GM21529 (cell line): Measurements from ENCODE around the gene FCHO1.
"Not testable (repeated sequence)": the region's sequence is repeated elsewhere in the genome, so short reads cannot be mapped to it uniquely, and the experiment has no call there.

Experiments
- ATAC-seq: cut with Tn5 transposase; IDR thresholded peaks from one replicate; pipeline ENCODE4 v1.9.1; 2021; ENCODE audit not compliant: unreplicated experiment

The FCHO1 gene

DNA sequence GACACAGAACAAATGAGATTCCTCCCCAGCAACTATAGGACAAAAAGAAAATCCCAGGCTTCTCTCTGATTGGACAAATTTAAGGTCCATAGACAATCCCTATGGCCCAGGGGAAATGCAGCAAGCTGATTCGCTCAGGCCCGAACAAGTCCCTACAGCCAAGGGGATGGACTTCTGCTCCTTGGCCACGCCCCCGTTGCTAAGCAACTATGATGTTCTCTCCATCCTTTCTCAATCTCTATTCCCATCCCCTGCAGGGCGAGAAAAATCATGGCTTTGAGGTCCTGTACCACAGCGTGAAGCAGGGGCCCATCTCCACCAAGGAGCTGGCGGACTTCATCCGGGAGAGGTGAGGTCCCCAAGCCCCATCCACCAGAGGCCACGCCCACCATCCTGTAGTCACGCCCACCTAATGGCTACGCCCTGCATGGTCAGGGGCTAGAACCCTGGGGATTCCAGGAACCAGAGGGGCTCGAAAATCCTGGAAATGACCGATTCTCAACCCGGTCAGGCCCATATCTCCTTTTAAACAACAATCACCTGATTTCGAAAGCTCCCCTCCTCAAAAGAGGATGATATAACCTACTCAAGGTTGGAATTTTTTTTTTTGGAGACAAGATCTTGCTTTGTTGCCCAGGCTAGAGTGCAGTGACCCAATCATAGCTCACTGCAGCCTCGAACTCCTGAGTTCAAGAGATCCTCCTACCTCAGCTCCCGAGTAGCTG lies 11.4 kb downstream of the FCHO1 start:
- ATAC-seq, result no peak

DNA sequence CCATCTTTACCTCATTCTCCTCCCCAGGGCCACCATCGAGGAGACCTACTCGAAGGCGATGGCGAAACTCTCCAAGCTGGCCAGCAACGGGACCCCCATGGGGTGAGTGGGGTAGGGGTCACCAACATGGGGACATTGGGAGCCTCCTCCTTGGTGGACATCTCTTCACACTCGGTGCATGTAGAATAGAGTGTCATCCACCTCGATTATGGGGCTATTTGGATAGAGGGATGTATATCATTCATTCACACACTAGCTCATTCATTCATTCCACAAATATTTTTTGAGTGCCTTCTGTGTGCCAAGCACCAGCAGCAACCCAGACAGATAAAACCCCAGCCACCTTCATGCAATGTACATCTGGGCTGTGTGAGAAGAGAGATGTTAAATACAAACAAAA lies 13.1 kb downstream of the FCHO1 start:
- no peak for ATAC-seq

DNA sequence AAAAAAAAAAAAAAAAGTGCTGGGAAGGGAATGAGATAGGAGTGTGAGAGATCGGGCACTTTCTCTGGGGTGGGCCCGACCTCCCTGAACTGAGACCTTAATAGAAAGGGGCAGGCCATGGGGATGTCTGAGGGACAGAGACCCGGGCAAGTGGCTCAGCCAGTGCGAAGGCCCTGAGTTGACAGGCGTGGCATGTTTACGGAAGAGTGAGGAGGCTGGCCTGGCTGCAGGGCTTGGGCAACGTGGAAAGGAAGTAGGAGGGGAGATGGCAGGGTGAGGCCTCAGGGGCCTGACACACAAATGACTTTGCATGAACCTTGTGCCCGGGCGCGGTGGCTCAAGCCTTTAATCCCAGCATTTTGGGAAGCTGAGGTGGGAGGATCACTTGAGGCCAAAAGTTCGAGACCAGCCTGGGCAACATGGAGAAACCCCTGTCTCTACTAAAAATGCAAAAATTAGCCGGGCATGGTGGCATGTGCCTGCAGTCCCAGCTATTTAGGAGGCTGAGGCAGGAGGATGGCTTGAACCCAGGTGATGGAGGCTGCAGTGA lies 13.9 kb downstream of the FCHO1 start:
- no peak for ATAC-seq

DNA sequence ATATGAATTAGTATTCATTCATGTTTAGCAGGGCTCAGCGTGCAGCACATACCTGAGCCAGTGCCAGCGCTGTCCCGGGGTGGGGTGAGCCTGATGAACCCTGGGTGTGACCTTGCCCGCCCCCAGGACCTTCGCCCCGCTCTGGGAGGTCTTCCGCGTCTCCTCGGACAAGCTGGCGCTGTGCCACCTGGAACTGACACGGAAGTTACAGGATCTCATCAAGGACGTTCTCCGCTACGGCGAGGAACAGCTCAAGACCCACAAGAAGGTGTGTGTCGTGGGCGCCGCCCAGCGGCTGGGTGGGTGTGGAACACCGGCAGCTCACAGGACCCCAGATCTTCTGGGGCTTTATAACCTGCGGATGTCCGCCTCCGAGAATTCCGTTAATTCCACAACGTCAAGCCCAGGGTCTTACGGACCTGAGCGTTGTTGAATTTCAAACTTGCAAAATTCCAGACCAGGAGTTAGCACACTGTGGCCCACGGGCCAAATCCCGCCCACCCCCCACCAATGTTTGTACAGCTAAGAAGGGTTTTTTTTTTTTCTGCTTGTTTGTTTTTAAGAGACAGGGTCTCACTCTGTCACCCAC lies 15.4 kb downstream of the FCHO1 start:
- ATAC-seq, result no peak

DNA sequence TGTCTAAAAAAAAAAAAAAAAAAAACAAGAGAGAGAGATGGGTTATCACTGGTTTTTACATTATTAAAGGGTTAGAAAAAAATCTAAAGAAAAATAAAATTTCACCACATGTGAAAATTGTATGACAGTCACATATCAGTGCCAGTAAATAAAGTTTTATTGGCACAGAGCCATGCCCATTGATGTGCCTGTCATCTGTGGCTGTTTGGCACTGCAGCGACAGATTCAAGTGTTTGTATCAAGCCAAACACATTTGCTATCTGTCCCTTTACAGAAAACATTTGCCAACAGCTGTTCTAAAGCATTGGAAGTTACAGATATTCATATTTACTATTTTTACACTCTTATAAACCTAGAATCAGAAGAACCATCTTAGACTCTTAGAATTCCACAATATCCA lies 16.3 kb downstream of the FCHO1 start:
- ATAC-seq, result no peak

DNA sequence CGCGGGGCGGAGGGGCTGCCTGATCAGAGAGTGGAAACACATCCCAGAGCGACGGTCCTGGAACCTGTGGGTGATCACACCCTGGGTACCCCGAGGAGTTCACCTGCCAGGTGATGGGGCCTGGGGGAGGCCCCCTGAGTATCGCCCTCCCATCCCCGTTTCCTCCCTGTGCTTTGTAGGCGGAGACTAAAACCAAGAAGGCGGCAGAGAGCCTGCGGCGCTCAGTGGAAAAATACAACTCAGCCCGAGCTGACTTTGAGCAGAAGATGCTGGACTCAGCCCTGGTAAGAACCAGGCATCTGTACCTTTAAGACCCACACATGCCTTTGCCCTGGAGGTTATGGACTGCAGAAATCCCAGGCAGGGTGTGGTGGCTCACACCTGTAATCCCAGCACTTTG lies 19.3 kb downstream of the FCHO1 start:
- no peak for ATAC-seq

DNA sequence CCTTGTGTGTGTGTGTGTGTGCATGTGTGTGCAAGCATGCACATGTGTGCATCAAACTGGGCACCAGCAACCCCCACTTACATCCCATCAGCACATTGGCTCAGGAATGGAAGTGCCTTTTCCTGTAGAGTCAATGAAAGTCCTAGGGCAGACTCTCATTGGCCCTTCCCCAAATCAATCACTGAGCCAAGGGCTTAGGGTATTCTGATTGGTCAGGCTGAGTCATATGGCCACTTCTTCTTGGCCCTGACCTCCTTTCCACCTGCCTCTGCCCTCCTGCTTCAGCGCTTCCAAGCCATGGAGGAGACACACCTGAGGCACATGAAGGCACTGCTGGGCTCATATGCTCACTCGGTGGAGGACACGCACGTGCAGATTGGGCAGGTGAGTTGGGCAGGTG lies 20.9 kb downstream of the FCHO1 start:
- ATAC-seq, result no peak

DNA sequence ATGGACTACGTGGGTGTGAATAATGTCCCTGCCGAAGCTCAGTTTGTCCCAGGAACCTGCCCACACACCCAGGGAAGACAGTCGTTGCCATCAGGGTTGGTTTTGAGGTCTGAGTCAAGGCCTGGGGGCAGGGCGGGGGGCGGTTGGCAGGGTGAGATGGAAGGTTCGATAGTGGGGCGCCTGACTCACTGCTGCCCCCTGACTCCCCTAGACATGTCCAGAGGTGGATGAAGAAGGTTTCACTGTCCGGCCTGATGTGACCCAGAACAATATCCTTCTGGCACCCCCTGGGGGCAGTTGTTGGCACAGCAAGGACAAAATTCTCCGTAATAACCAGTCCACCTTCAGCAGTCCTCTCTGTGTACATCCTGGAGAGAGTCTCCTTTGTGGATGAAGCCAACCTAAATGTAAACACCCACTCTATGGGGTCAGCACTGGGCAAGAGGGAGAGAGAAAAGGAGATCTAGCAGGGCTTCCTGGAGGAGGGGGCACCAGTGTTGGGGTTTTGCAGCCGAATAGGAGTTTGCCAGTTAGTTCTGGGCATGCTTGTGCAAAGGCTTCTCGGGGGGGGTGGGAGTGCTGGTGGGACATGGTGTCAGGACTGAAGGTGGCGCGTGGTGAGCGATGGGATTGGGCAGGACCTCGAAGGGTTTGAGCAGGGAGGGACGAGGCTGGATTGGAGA lies 24.1 kb downstream of the FCHO1 start:
- no peak for ATAC-seq

DNA sequence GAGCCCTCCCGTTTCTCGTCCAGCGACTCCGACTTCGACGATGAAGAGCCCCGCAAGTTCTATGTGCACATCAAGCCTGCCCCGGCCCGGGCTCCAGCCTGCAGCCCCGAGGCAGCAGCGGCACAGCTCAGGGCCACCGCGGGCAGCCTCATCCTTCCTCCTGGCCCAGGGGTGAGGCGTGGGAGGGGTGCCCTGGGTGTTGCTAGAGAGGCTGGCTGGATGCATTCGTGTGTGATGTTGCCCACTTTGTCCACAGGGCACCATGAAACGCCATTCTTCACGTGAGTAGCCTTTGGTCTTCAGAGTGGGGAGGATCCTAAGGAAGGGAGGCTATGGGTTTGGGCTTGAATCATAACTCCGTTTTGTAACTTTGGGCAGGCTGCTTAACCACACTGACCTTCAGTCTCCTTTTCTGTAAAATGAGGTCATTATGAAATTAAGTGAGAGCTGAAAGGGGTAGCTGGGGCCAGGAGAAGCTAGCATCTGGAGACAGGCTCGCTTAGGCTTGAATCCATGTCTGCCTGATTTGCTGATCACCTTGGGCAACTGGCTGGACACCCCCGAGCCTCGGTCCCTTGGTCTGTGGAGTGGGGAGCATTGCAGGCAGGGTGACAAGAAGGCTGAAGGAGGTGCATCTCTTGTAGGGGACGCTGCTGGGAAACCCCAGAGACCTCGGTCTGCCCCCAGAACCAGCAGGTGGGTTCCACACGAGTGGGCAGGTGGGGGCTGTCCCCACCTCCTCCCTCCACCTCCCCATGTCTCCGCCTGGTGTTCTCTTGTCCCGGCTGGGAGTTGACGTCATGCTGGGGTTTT lies 24.9 kb downstream of the FCHO1 start:
- peak; percentile 61 for ATAC-seq

DNA sequence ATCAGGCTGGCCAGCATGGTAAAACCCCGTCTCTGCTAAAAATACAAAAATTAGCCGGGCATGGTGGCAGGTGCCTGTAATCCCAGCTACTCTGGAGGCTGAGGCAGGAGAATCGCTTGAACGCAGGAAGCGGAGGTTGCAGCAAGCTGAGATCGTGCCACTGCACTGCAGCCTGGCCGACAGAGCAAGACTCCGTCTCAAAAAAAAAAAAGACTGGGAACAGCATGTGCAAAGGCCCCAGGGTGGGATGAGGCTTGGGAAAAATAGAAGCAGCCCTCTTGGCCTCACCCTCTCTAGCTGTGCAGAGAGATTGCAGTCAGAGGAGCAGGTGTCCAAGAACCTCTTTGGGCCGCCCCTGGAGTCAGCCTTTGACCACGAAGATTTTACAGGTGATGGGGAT lies 26.6 kb downstream of the FCHO1 start:
- ATAC-seq, result not testable (repeated sequence)

DNA sequence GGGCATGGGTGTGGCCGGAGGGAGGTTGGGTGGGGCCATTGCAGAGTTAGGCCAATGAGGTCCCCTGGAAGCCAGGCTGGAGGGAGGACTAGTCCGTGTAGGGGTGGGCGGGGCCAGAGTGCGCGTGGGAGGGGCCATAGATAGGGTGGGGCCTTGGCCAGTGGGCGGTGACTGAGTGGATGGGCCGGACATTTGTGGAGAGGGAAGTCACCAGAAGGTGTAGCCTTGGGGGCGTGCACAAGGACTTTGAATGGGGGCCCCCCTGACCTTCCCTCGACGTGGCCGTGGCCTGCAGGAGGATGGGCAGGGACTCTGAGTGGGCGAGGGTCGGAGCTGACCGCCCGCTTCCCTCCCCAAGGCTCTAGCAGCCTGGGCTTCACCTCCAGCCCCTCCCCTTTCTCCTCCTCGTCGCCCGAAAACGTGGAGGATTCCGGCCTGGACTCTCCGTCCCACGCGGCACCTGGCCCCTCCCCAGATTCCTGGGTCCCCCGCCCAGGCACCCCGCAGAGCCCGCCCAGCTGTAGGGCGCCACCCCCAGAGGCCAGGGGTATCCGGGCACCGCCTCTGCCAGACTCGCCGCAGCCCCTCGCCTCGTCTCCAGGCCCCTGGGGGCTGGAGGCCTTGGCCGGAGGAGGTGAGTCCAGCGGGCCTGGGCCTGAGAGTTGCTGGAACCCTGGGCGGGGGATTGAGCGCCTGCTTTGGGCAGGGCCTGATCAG lies 27.1 kb downstream of the FCHO1 start:
- no peak for ATAC-seq

DNA sequence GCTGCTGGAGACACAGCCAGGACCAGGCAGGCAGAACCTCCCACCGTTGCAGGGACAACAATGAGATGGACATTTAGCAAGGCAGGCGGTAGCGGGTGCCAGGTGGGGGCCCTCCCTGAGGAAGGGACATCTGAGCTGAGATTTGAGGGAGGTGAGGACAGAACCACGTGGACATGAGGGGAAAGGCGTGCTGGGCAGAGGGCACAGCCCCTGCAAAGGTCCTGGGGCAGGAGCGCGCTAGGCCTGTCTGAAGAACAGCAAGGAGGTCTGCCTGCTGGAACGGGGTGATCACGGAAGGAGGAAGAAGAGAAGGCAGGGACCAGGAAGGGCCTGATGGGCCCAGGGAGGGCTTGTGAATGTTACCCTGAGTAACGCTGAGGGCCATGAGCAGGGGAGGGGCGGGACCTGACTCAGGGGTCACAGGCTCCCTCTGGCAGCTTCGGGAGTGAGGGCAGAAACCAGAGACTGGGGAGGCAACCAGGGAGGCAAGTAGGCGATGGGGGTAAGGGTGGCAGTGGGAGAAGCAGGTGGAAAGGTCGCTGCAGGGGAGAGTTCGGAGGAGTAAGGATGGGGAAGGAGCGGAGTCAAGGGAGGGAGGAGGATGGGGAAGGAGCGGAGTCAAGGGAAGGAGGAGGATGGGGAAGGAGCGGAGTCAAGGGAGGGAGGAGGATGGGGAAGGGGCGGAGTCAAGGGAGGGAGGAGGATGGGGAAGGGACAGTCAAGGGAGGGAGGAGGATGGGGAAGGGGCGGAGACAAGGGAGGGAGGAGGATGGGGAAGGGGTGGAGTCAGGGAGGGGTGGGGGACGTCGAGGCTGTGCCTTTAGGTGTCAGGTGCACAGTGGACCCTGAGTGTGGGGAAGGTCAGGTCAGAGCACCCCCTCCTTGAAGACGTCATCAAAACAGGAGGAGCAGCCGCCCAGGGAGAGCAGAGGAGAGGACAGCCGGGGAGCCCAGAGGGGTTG lies 28.0 kb downstream of the FCHO1 start:
- no peak for ATAC-seq

DNA sequence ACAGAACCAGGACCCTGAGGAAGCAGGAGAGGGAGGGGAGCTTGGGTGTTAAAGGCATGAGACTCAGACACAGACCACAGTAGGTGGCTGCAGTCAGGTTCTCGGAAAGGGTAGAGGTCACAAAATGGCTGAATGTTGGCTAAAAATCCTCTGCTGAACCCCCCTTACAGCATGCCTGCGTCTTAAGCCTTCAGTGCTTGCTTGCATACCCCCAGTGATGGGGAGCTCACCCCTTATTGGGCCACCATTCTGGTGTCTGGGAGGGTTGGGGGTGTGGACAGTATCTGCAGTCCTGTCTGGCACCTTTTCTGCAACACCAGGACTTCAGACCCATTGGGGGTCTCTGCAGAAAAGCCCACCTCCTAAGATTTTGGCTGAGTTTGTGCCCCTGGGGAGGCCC lies 29.5 kb downstream of the FCHO1 start:
- ATAC-seq, result no peak

DNA sequence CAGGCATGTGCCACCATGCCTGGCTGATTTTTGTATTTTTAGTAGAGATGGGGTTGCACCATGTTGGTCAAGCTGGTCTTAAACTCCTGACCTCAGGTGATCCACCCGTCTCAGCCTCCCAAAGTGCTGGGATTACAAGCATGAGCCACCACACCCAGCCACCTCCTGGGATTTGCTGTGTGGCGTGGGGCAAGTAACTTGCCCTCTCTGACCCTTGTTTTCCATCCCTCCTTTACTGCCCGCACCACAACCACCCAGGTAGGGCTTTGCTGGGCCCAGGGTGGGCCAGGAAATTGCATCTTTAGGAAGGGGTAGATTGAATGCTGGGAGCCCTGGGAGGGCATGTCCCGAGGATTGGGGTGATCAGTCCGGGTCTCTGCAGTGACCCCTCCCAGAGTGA lies 32.4 kb downstream of the FCHO1 start:
- ATAC-seq, result not testable (repeated sequence)

DNA sequence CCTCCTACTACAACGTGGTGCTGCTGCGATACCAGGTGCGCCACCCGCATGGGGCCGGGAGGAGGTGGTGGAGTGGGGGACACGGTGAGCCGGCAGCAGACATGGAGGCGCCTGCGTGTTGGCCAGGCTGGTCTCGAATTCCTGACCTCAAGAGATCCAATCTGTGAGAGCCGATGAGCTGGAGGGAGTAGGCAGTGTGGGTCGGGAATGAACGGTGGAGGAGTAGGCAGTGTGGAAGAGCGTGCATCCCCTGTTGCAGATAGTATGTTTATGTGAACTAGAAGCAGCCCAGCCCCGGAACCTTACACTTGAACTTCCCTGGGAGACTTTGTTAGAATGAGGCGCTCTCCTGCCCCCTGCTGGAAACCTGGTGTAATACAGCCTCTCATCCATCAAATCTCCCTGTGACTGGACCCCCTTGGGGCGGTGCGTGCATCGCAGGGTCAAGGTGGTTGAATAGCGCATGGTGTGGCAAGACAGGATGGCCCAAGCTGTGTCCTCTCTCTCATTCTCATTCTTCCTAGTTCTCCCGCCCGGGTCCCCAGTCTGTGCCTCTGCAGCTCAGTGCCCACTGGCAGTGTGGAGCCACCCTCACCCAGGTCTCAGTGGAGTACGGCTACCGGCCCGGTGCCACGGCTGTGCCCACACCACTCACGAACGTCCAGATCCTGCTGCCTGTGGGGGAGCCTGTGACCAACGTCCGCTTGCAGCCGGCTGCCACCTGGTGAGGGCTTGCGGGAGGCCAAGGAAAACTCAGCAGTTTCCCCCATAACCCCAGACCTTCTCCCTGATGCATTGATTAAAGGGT lies 33.1 kb downstream of the FCHO1 start:
- no peak for ATAC-seq

DNA sequence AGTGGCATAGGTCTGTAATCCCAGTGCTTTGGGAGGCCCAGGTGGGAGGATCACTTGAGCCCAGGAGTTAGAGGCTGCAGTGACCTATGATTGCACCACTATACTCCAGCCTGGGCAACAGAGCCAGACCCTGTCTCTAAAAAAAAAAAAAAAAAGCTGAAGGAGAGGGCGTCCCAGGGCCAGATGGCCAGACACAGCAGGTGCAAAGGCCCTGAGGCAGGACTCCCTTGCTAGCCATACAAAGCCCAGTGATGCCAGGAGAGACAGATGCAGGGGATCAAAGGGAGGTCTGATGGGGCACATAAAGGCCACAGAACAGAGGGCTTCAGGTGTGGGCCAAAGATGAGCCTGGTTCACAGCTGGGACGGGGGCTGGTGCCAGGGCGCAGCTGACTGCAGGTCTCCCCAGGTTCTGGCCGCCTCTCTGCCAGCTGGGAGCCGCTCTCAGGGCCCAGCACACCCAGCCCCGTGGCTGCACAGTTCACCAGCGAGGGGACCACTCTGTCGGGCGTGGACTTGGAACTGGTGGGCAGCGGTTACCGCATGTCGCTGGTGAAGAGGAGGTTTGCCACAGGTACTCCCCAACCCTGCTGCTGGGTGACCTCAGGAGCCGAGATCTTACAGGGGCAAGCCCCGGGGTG lies 36.1 kb downstream of the FCHO1 start:
- ATAC-seq, result no peak

DNA sequence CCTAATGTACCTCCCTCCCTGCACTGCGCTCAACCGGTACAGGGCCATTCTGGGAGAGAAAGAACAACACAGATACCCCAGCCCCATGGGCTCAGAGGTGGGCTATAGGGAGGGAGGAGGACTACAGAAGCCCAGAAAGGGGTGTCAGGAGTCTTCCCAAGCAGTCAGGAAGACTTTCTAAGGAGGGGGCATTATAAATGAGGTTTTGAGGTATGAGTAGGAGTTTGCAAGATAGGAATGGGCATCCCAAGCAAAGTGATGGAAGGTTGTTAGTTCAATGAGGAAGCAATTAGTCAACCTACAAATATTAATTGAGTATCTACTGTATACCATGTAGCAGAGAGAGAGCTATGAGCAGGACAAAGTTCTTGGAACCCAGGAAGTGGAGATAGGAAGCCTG lies 37.4 kb downstream of the FCHO1 start:
- no peak for ATAC-seq

DNA sequence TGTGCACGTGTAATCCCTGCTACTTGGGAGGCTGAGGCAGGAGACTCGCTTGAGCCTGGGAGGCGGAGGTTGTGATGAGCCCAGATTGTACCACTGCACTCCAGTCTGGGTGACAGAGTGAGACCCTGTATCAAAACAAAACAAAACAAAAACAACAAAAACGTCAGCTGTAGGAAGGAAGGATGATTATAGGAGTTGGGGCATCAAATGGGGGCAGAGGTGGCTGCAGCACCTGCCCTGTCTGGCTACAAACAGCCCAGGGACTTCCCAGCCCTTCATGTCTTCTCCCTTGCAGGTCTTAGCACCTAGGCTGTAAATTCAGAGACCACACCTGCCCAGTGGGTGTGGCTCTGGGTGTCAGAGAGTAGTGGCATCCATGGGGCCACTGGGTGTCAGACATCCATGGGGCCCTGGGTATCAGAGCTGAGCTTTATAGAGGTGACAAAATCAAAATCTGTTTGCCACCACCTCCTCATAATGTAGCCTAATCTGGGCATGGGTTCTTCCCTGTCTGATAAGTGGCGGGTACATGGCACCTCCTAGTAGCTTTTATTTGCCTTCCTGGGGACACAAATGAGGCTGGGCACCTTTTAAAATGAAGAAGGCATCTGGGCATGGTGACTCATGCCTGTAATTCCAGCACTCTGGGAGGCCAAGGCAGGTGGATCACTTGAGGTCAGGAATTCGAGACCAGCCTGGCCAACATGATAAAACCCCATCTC lies 38.9 kb downstream of the FCHO1 start:
- no peak for ATAC-seq
